Fibroblast of lung (primary cell): ENCODE results near the gene PRCP. TPM values are rescaled to one million over a fixed set of nuclear protein-coding genes. Genes with fewer than 3 reads are reported as not detected.

Experiments
- DNase-seq, 2 donors: peaks; one replicate each; pipeline versions ENCODE4 v3.0.0 to v3.0.0-alpha.2; 2010; ENCODE audit warnings: low read depth in 2 of 2
- H2AFZ ChIP-seq: 2 replicates; pipeline ENCODE4 v1.5.1; 2012; ENCODE audit warnings: low read length, control low read depth, inconsistent platforms
- H3K27ac ChIP-seq: 2 replicates; pipeline ENCODE4 v1.5.1; 2011; ENCODE audit warnings: low read length, control low read depth; ENCODE audit not compliant: insufficient read depth
- H3K27me3 ChIP-seq: 2 replicates; pipeline ENCODE4 v1.5.1; 2011; ENCODE audit warnings: mild to moderate bottlenecking, low read length; ENCODE audit not compliant: control insufficient read depth, insufficient read depth
- H3K36me3 ChIP-seq: 2 replicates; pipeline ENCODE4 v1.5.1; 2011; ENCODE audit warnings: low read length; ENCODE audit not compliant: control insufficient read depth, insufficient read depth
- H3K4me1 ChIP-seq: 2 replicates; pipeline ENCODE4 v1.5.1; 2011; ENCODE audit warnings: low read length; ENCODE audit not compliant: control insufficient read depth, insufficient read depth; ENCODE audit errors: extremely low read depth
- H3K4me2 ChIP-seq: 2 replicates; pipeline ENCODE4 v1.5.1; 2011; ENCODE audit warnings: low read length, control low read depth; ENCODE audit not compliant: insufficient read depth; ENCODE audit errors: extremely low read depth
- H3K4me3 ChIP-seq, 4 experiments: fragments of 200-600 bp in 1 of 4; sonication (generic) in 1 of 4; replicated peaks in 1 of 4; 2 replicates each; pipeline ENCODE4 v1.5.1; 2011 to 2016; ENCODE audit warnings: low read length in 4 of 4, low read depth in 3 of 4, mild to moderate bottlenecking in 3 of 4, control low read depth in 2 of 4, inconsistent platforms in 1 of 4, mixed read lengths in 1 of 4; ENCODE audit not compliant: insufficient read depth in 1 of 4; ENCODE audit errors: control extremely low read depth in 1 of 4
- H3K79me2 ChIP-seq: 2 replicates; pipeline ENCODE4 v1.5.1; 2012; ENCODE audit warnings: mild to moderate bottlenecking, low read length, inconsistent platforms; ENCODE audit not compliant: control insufficient read depth, insufficient read depth
- H3K9ac ChIP-seq: 2 replicates; pipeline ENCODE4 v1.5.1; 2011; ENCODE audit warnings: mild to moderate bottlenecking, low read length, control low read depth; ENCODE audit not compliant: insufficient read depth
- H3K9me3 ChIP-seq: 2 replicates; pipeline ENCODE4 v1.5.1; 2012; ENCODE audit warnings: low read depth, low read length; ENCODE audit not compliant: control insufficient read depth, insufficient read depth
- H4K20me1 ChIP-seq: 2 replicates; pipeline ENCODE4 v1.5.1; 2011; ENCODE audit warnings: low read length; ENCODE audit not compliant: control insufficient read depth, insufficient read depth; ENCODE audit errors: extremely low read depth
- CTCF ChIP-seq, 2 donors: IDR thresholded peaks in 1 of 2; conservative IDR thresholded peaks in 1 of 2; 1 replicate in 1 of 2; 2 replicates in 1 of 2; pipeline ENCODE4 v1.5.1; 2011 to 2012; ENCODE audit warnings: low read length in 2 of 2, control low read depth in 1 of 2, inconsistent platforms in 1 of 2, low read depth in 1 of 2, mild to moderate bottlenecking in 1 of 2
- EZH2 ChIP-seq: IDR thresholded peaks from 2 replicates; pipeline ENCODE4 v1.5.1; 2012; ENCODE audit warnings: low read length, control low read depth, mild to moderate bottlenecking; ENCODE audit errors: missing control alignments
- polyA plus RNA-seq, 2 donors: library from polyadenylated mRNA; depleted of rRNA in 1 of 2; stranded (reverse) in 1 of 2; unstranded in 1 of 2; fragments of >200 nt; gene quantifications; 2 replicates each; pipeline ENCODE4 v1.2.1, GENCODE V29; 2011 to 2012; ENCODE audit warnings: missing spikeins in 1 of 2
- total RNA-seq: library from RNA; depleted of rRNA; stranded (reverse); fragments of >200 nt; gene quantifications from 2 replicates; pipeline ENCODE4 v1.2.1, GENCODE V29; 2014

PRCP gene
- total and polyA plus RNA-seq, 2 donors (not counting 1 experiment from before 2014, with no cell fraction given), result 107 to 167 TPM

- H3K4me2 ChIP-seq, result peak overlapping the region; percentile 58
- no peak overlapping the region for H3K27ac ChIP-seq
These were observed 6.7 kb upstream of the PRCP start for GRCh38 chr11:82906931-82907330.

GRCh38 chr11:82906236-82906635 is 6.0 kb upstream of the PRCP start:
- Histone ChIP-seq H3K27ac (no peak overlapping the region), H3K4me1 (no peaks in the 10 kb centered on the region), H3K4me3 (no peak overlapping the region), H3K9ac (no peak overlapping the region), H4K20me1 (no peaks in the 10 kb centered on the region), H3K36me3 (no peaks in the 10 kb centered on the region), H3K27me3 (no peaks in the 10 kb centered on the region), H3K9me3 (no peaks in the 10 kb centered on the region), H3K79me2 (peaks cover 5% of the 10 kb centered on the region), H3K4me2 (peak overlapping the region; percentile 58), H2AFZ (no peak overlapping the region)
- DNase-seq, result peak; percentile 30 to 61
- TF ChIP-seq EZH2, result no peak
- TF ChIP-seq CTCF (conservative IDR thresholded peaks at IDR 0.05 in 1 of 2, IDR thresholded peaks at IDR 0.05 in 1 of 2; ENCODE audit: low read depth in 1 of 2, low read length in 2 of 2), result peak in 1 of 2 donors; percentile 37

More at GRCh38 chr11:82906931-82907330, 6.7 kb upstream of the PRCP start:
- DNase-seq, result no peak
- no peak for TF ChIP-seq CTCF (conservative IDR thresholded peaks at IDR 0.05 in 1 of 2, IDR thresholded peaks at IDR 0.05 in 1 of 2; ENCODE audit: low read depth in 1 of 2, low read length in 2 of 2)
- no peak for TF ChIP-seq EZH2
- H3K36me3 ChIP-seq, result no peaks in the 10 kb centered on the region
- no peaks in the 10 kb centered on the region for H3K9me3 ChIP-seq
- no peaks in the 10 kb centered on the region for H4K20me1 ChIP-seq
- H3K27me3 ChIP-seq, result no peaks in the 10 kb centered on the region
- peak overlapping the region; percentile 47 for H2AFZ ChIP-seq
- H3K4me3 ChIP-seq, result peak overlapping the region in 2 of 4 experiments; percentile 11 to 17
- no peaks in the 10 kb centered on the region for H3K4me1 ChIP-seq
- H3K9ac ChIP-seq, result no peak overlapping the region
- peaks cover 5% of the 10 kb centered on the region for H3K79me2 ChIP-seq

- no peak for DNase-seq
- Histone ChIP-seq H3K4me2 (no peak overlapping the region), H3K9me3 (no peaks in the 10 kb centered on the region), H3K9ac (no peak overlapping the region), H3K4me1 (peaks cover 3% of the 10 kb centered on the region), H3K4me3 (no peak overlapping the region), H3K27me3 (no peaks in the 10 kb centered on the region), H3K36me3 (no peaks in the 10 kb centered on the region), H3K27ac (no peak overlapping the region), H3K79me2 (peaks cover 6% of the 10 kb centered on the region), H4K20me1 (no peaks in the 10 kb centered on the region), H2AFZ (no peak overlapping the region)
- no peak for TF ChIP-seq EZH2
- TF ChIP-seq CTCF (conservative IDR thresholded peaks at IDR 0.05 in 1 of 2, IDR thresholded peaks at IDR 0.05 in 1 of 2; ENCODE audit: low read depth in 1 of 2, low read length in 2 of 2), result no peak
These were observed 3.8 kb upstream of the PRCP start for GRCh38 chr11:82903843-82904586.
